Neuronal stem cell (in vitro differentiated cells): ENCODE measurements around the gene ELP5.
A peak's percentile ranks its signal among the peaks of the same experiment; 100 is the strongest.

Source experiments
- DNase-seq: peaks from one replicate; pipeline ENCODE4 v3.0.0-alpha.2; 2013; ENCODE audit warnings: low spot score
- H2AFZ ChIP-seq: one replicate; pipeline ENCODE4 v1.6.1; 2013; ENCODE audit warnings: mild to moderate bottlenecking, low read length, inconsistent platforms
- H2AK5ac ChIP-seq: 2 replicates; pipeline ENCODE4 v1.6.1; 2013; ENCODE audit warnings: low read depth, mild to moderate bottlenecking, inconsistent platforms, low read length, moderate library complexity, mixed read lengths
- H2BK120ac ChIP-seq: 2 replicates; pipeline ENCODE4 v1.6.1; 2013; ENCODE audit warnings: low read depth, mild to moderate bottlenecking, inconsistent platforms, low read length, moderate library complexity, mixed read lengths
- H2BK12ac ChIP-seq: one replicate; pipeline ENCODE4 v1.6.1; 2013; ENCODE audit warnings: low read length, inconsistent platforms
- H2BK15ac ChIP-seq: 2 replicates; pipeline ENCODE4 v1.6.1; 2013; ENCODE audit warnings: mild to moderate bottlenecking, low read length, inconsistent platforms, mixed read lengths
- H2BK5ac ChIP-seq: one replicate; pipeline ENCODE4 v1.6.1; 2013; ENCODE audit warnings: inconsistent platforms, mild to moderate bottlenecking, low read length, moderate library complexity
- H3K14ac ChIP-seq: one replicate; pipeline ENCODE4 v1.6.1; 2013; ENCODE audit warnings: low read length, inconsistent platforms
- H3K18ac ChIP-seq: 2 replicates; pipeline ENCODE4 v1.6.1; 2013; ENCODE audit warnings: low read length, inconsistent platforms
- H3K23ac ChIP-seq: 2 replicates; pipeline ENCODE4 v1.6.1; 2013; ENCODE audit warnings: low read depth, mild to moderate bottlenecking, mixed read lengths, low read length, inconsistent platforms; ENCODE audit not compliant: poor library complexity
- H3K27ac ChIP-seq: replicated peaks from 3 replicates; pipeline ENCODE4 v1.5.1; 2013; ENCODE audit warnings: low read length, inconsistent platforms
- H3K27me3 ChIP-seq, 3 experiments: 2 replicates each; pipeline ENCODE4 v1.6.1; 2013; ENCODE audit warnings: low read length in 3 of 3, mild to moderate bottlenecking in 2 of 3, inconsistent platforms in 1 of 3, low read depth in 1 of 3, mixed read lengths in 1 of 3, moderate library complexity in 1 of 3; ENCODE audit not compliant: control insufficient read depth in 3 of 3, insufficient read depth in 3 of 3
- H3K36me3 ChIP-seq, 2 donors: replicated peaks in 1 of 2; 2 replicates each; pipeline ENCODE4 v1.6.1; 2013; ENCODE audit warnings: low read length in 2 of 2; ENCODE audit not compliant: control insufficient read depth in 2 of 2, insufficient read depth in 2 of 2
- H3K4ac ChIP-seq: 2 replicates; pipeline ENCODE4 v1.6.1; 2013; ENCODE audit warnings: inconsistent platforms, mild to moderate bottlenecking, low read length, moderate library complexity
- H3K4me1 ChIP-seq, 2 donors: 1 replicate in 1 of 2; 2 replicates in 1 of 2; pipeline ENCODE4 v1.6.1; 2013; ENCODE audit warnings: low read length in 2 of 2, low read depth in 1 of 2; ENCODE audit not compliant: control insufficient read depth in 2 of 2, insufficient read depth in 1 of 2
- H3K4me2 ChIP-seq: one replicate; pipeline ENCODE4 v1.6.1; 2013; ENCODE audit warnings: mild to moderate bottlenecking, low read length, inconsistent platforms; ENCODE audit not compliant: insufficient read depth, poor library complexity, severe bottlenecking
- H3K4me3 ChIP-seq, 2 donors: 2 replicates each; pipeline ENCODE4 v1.5.1; 2013; ENCODE audit warnings: low read length in 2 of 2, mild to moderate bottlenecking in 2 of 2, inconsistent platforms in 1 of 2, moderate library complexity in 1 of 2
- H3K79me1 ChIP-seq: one replicate; pipeline ENCODE4 v1.6.1; 2013; ENCODE audit warnings: low read depth, mild to moderate bottlenecking, inconsistent platforms, low read length, moderate library complexity
- H3K9ac ChIP-seq: one replicate; pipeline ENCODE4 v1.6.1; 2013; ENCODE audit warnings: mild to moderate bottlenecking, low read depth, low read length, inconsistent platforms; ENCODE audit not compliant: poor library complexity
- H3K9me3 ChIP-seq, 2 donors: replicated peaks in 1 of 2; 2 replicates each; pipeline versions ENCODE3 to v1.6.1; 2013; ENCODE audit warnings: low read length in 2 of 2, mild to moderate bottlenecking in 2 of 2, inconsistent platforms in 1 of 2, low read depth in 1 of 2, mixed read lengths in 1 of 2, moderate library complexity in 1 of 2; ENCODE audit not compliant: control insufficient read depth in 2 of 2, insufficient read depth in 1 of 2
- H4K8ac ChIP-seq: one replicate; pipeline ENCODE4 v1.6.1; 2013; ENCODE audit warnings: low read depth, mild to moderate bottlenecking, inconsistent platforms, low read length, moderate library complexity
- H4K91ac ChIP-seq: one replicate; pipeline ENCODE4 v1.6.1; 2013; ENCODE audit warnings: low read length, low read depth, mild to moderate bottlenecking, inconsistent platforms; ENCODE audit not compliant: poor library complexity
- WGBS, 2 donors: extraction: QIAGEN DNeasy Blood & Tissue Kit; methylation state at CpG; one replicate each; pipeline ENCODE4 v1.1.7; 2013; ENCODE audit warnings: missing lambda C conversion rate in 2 of 2, mixed read lengths in 1 of 2; ENCODE audit not compliant: insufficient read length in 2 of 2, insufficient replicate concordance in 1 of 2; ENCODE audit errors: extremely low coverage in 2 of 2; 5-methylcytosine and 5-hydroxymethylcytosine counted together

The ELP5 gene

DNA sequence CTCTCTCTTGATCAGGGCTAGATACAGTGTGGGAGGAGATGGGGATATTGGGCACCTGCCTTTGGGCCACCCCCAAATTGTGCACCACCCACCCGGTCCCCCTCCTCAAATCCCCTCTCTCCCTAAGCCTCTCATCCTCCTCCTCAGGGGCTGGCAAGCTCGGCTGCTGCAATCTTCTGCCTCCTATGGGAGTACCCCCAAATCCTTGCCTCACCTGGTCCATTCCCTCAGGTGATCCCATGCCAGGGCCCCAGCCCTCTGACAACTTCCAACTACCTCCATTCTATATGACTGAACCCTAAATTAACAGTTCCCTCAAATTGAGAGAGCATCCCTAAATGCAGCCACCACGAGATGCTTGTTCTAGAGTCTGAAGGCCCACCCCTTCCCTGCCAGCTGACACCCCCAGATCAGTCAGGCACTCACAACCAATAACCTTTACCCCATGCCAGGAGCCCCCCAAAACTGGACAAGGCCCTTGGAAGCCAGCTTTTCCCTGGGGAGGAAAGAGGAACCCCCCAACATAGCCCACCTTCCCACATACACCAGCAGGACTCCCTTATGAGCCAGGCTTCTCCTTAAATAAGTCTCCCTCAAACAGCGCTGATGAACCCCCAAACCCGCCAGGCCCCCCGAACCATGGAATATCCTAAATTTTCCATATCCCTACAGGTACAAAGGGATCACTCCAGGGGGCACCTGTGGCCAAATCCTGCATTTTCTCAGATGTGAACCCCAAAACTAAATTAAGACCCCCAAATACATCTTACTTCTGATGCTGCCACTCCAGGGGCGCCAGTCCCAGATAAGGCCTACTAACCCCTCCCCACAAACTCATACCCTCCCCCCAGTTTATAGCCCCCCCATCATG is 35.5 kb upstream of the ELP5 start:
- no peak for DNase-seq
- no peak overlapping the region for H3K14ac ChIP-seq
- peak overlapping the region; percentile 74 for H3K4me2 ChIP-seq
- no peak overlapping the region for H2BK120ac ChIP-seq
- no peak overlapping the region for H2BK12ac ChIP-seq
- H3K27me3 ChIP-seq, result no peaks in the 10 kb centered on the region
- H2BK5ac ChIP-seq, result peak overlapping the region; percentile 15
- no peak overlapping the region for H2BK15ac ChIP-seq
- WGBS, 2 donors, result no CpG with 5 or more reads among the region's 7 CpGs
- H2AK5ac ChIP-seq, result peak overlapping the region; percentile 53
- no peak overlapping the region for H4K91ac ChIP-seq
- no peak overlapping the region for H2AFZ ChIP-seq
- no peak overlapping the region for H3K4ac ChIP-seq
- no peak overlapping the region for H3K23ac ChIP-seq
- H3K27ac ChIP-seq, result peak overlapping the region; percentile 80
- no peak overlapping the region for H4K8ac ChIP-seq
- H3K9ac ChIP-seq, result peak overlapping the region; percentile 74
- H3K4me1 ChIP-seq, result peaks cover 37 to 46% of the 10 kb centered on the region in 2 donors
- H3K18ac ChIP-seq, result peak overlapping the region; percentile 46
- no peaks in the 10 kb centered on the region for H3K9me3 ChIP-seq
- H3K4me3 ChIP-seq, result peak overlapping the region; percentile 44 to 76
- H3K79me1 ChIP-seq, result peaks cover 2% of the 10 kb centered on the region
- H3K36me3 ChIP-seq, result peaks cover 2 to 11% of the 10 kb centered on the region in 2 donors

DNA sequence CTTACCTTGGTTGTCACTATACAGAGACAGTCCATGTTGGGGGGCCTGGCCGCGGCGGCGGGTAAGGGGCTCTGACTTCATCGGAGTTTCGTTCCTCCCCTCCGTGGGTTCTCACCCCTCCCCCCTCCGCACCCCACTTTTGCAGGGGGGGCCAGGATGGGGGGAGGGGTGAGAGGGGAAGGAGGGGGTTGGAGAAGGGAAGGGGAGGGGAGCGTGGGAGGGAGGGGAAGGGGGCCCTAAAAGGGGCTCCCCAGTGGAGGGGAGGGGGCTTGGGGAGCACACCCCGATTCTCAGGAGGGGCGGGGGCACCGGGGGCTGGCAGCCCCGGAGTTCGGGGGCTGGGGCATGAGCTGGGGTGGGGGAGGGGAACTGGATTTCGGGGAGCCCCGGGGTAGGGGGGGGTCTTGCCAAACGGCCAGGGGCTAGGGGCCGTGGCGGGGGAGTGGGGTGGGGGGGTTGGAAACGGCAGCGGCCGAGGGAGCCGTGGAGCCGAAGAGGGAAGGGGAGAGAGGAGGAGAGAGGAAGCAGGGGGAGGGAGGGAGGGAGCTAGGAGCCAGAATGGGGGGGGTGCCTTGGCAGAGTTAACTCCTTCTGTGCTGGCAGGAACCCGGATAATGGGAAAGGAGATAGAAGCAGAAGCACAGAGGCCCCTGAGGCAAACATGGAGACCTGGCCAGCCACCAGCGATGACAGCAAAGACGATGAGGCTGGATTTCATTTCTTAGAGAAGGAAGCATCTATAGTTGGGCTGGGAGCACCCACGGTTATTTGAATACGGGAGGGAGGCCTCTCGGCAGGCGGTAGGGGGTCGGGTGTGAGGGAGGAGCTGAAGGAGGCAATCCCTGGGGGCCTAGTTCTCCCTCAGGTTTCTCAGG is 34.7 kb upstream of the ELP5 start:
- peak overlapping the region; percentile 76 for H2BK5ac ChIP-seq
- no peak overlapping the region for H3K23ac ChIP-seq
- no peaks in the 10 kb centered on the region for H3K27me3 ChIP-seq
- peak overlapping the region; percentile 53 for H2AK5ac ChIP-seq
- WGBS, 2 donors, result no CpG with 5 or more reads among the region's 32 CpGs
- H2BK120ac ChIP-seq, result no peak overlapping the region
- peaks cover 7 to 19% of the 10 kb centered on the region in 2 donors for H3K36me3 ChIP-seq
- no peak overlapping the region for H4K91ac ChIP-seq
- H2AFZ ChIP-seq, result peak overlapping the region; percentile 77
- peak overlapping the region; percentile 74 for H3K4me2 ChIP-seq
- no peak overlapping the region for H3K4ac ChIP-seq
- peak overlapping the region; percentile 90 for H2BK15ac ChIP-seq
- H3K27ac ChIP-seq, result peak overlapping the region; percentile 80
- no peak overlapping the region for H3K14ac ChIP-seq
- H3K4me1 ChIP-seq, result peaks cover 33 to 40% of the 10 kb centered on the region in 2 donors
- H3K9ac ChIP-seq, result peak overlapping the region; percentile 74
- peak overlapping the region; percentile 44 to 76 for H3K4me3 ChIP-seq
- no peak for DNase-seq
- H3K9me3 ChIP-seq, result no peaks in the 10 kb centered on the region
- H3K79me1 ChIP-seq, result peaks cover 2% of the 10 kb centered on the region
- H2BK12ac ChIP-seq, result no peak overlapping the region
- H3K18ac ChIP-seq, result peak overlapping the region; percentile 86
- H4K8ac ChIP-seq, result no peak overlapping the region

DNA sequence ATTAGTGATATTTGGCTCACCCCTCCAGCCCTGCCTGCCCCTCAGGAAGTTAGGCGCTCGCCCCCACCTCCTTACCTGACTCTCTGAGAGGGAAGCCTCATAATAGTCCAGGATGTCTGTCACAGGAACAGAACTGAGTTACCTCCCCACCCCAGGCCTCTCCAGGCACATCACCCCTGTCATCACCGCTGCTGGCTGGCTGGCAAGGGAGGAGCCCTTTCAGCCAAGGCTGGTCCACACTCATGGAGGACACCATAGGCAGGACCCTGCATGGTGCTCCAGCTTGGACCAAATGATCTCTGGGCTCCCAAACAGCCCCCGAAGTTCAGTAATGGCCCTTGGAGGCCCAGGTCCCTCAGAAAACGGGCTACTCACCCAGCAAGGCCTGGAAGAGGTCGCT is 33.8 kb upstream of the ELP5 start:
- DNase-seq, result no peak
- Histone ChIP-seq H4K91ac (peak overlapping the region; percentile 25), H3K79me1 (peaks cover 2% of the 10 kb centered on the region), H2BK5ac (peak overlapping the region; percentile 76), H2BK12ac (peak overlapping the region; percentile 96), H2BK15ac (peak overlapping the region; percentile 90), H3K9ac (no peak overlapping the region), H2BK120ac (peak overlapping the region; percentile 10), H3K4me3 (peak overlapping the region in 1 of 2 donors; percentile 44), H3K4me1 (peaks cover 33 to 40% of the 10 kb centered on the region in 2 donors), H3K36me3 (peaks cover 15 to 28% of the 10 kb centered on the region in 2 donors), H3K4me2 (peak overlapping the region; percentile 54), H3K4ac (peak overlapping the region; percentile 41), H2AK5ac (peak overlapping the region; percentile 22), H3K18ac (peak overlapping the region; percentile 86), H3K27me3 (no peaks in the 10 kb centered on the region), H3K27ac (peak overlapping the region; percentile 54), H3K14ac (no peak overlapping the region), H2AFZ (peak overlapping the region; percentile 77), H3K23ac (peak overlapping the region; percentile 27), H3K9me3 (no peaks in the 10 kb centered on the region), H4K8ac (no peak overlapping the region)
- no CpG with 5 or more reads among the region's 6 CpGs for WGBS, 2 donors
